GM21515 (cell line): ENCODE data around the gene GAL.
"Not testable (repeated sequence)": the region's sequence is repeated elsewhere in the genome, so short reads cannot be mapped to it uniquely, and the experiment has no call there.

Experiments
- ATAC-seq: cut with Tn5 transposase; IDR thresholded peaks from one replicate; pipeline ENCODE4 v1.9.1; 2021; ENCODE audit not compliant: unreplicated experiment

GAL gene, protein sequence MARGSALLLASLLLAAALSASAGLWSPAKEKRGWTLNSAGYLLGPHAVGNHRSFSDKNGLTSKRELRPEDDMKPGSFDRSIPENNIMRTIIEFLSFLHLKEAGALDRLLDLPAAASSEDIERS

DNA sequence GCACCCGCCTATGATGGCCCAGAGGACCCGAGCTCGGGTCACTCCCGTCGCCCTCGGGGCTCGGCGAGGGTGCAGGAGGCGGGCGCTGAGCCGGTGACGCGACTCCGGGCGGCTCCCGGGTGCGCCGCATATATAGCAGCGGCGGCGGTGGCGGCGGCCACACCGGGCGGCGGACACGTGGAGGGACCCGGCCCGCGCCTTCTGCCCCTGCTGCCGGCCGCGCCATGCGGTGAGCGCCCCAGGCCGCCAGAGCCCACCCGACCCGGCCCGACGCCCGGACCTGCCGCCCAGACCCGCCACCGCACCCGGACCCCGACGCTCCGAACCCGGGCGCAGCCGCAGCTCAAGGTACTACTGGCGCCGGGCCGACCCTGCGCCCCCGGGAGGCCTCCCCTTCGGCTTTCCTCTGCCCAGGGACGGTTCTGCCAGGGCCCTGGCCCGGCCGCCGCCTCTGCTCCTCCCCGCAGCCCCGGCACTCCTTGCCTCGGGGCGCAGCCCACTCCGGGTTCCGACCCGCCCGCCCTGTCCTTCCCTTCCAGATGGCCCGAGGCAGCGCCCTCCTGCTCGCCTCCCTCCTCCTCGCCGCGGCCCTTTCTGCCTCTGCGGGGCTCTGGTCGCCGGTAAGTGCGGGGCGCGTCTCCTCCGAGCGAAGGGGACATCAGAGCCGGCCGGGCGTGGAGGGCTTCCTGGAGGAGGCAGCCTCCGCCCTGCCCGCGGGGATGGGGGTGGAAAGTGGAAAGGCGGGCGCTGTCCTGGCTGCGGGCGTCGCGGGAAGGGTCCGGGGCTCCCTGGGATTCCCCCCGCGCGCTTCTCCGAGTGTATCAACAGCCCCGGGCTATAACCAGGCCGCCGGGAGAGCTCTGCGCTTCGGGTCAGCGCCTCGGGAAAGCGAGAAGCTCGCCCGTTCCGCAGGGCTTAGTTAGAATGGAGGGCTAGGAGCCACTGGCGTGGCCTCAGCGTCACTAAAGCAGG is at the start of gene GAL:
Gene GAL (plus strand): TSS at position 160 of the 972 bp plus-strand sequence. CDS start 380 bp downstream, at position 540.
- ATAC-seq = no peak

DNA sequence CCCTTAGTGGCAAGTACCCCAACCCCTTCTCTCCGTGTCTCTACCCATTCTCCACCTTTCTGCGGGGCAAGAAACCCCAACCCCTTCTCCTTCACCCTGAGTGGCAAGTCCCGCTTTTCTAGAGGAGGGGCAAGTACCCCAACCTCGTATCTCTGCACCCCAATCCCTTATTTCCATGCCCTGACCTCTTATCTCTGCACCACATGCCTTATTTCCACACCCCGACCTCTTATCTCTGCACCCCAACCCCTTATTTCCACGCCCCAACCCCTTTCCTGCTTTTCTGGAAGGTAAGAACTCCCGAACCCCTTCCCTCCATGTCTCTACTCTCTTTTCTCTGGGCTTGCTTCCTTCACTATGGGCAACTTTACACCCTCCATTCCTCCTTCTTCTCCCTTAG is 49.7 kb upstream of the GAL start:
- ATAC-seq = not testable (repeated sequence)

DNA sequence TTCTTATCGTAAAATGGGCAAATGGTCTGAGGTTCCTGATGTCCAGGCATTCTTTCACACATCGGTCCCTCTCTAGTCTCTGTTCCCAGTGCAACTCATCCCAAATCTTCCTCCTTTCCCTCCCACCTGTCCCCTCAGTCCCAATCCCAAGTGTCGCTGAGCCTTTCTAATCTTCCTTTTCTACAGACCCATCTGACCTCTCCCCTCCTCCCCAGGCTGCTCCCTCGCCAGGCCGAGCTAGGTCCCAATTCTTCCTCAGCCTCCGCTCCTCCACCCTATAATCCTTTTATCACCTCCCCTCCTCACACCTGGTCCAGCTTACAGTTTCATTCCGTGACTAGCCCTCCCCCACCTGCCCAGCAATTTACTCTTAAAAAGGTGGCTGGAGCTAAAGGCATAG is 49.2 kb upstream of the GAL start:
- ATAC-seq = not testable (repeated sequence)

DNA sequence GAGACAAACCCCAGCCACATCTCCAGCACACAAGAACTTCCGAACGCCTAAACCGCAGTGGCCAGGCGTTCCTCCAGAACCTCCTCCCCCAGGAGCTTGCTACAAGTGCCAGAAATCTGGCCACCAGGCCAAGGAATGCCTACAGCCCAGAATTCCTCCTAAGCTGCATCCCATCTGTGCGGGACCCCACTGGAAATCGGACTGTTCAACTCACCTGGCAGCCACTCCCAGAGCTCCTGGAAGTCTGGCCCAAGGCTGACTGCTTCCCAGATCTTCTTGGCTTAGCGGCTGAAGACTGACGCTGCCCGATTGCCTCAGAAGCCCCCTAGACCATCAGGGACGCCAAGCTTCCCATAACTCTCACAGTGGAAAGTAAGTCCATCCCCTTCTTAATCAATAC is 48.5 kb upstream of the GAL start:
- not testable (repeated sequence) for ATAC-seq

DNA sequence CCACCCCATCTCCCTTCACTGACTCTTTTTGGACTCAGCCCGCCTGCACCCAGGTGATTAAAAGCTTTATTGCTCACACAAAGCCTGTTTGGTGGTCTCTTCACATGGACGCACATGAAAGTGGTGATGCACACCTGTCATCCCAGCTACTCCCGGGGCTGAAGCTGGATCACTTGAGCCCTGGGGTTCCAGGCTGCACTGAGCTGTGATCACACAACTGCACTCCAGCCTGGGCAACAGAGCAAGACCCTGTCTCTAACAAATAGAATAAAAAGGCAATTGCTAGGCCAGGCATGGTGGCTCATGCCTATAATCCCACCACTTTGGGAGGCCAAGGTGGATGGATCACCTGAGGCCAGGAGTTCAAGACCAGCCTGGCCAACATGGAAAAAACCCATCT is 45.0 kb upstream of the GAL start:
- ATAC-seq = not testable (repeated sequence)

DNA sequence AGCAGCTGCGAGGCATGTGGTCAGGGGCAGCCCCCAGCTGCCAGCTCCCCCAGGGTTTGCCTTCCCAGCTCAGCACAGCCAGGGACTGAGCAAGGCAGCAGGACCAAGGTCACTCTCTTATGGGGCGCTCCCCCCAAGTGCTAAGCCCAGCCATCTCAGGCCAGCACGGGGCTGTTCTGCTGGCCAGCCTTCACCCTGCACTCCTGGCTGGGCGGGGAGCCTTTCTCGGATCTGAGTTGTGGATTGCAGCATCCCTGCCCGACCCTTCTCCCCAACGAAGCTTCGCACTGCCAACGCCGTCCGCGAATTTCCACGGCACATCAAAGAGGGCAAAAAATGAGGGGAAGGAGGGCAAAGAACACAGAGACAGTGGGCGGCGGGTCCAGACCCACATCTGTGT is 42.5 kb upstream of the GAL start:
- ATAC-seq = no peak

DNA sequence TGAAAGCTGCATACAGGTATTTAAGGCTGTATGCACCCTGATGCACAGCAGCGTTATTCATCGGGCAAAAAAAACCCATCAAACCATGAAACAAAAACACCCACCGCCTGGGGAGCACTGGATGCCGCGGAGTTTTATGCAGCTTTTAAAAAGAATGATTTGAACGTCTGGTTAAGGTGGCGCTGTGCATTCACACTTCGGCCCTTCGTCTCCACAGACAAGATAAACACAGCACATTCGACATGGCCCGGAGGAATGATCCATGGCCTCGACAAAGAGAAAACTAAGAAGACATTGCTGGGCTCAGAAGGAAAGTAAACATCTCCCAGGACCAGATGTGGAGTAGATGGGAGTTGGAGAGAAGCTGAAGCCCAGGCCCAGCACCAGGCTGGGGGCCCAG is 40.8 kb upstream of the GAL start:
- no peak for ATAC-seq

DNA sequence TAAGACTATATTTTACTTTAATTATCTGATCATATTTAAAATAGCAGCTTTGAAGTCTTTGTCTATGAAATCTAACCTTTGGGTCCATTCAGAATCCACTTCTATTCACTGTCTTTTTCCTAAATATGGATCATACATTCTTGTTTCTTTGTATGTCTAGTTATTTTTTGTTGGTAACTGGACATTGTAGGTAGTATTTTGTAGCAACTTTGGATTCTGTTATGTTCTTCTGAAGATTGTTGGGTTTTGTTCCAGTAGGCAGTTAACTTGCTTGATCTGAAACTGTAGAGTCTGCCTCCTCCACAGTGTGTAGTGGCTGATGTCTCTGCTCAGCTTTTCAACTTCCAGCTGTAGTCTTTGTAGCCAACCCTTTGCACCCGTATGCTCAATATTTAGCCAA is 37.5 kb upstream of the GAL start:
- no peak for ATAC-seq

DNA sequence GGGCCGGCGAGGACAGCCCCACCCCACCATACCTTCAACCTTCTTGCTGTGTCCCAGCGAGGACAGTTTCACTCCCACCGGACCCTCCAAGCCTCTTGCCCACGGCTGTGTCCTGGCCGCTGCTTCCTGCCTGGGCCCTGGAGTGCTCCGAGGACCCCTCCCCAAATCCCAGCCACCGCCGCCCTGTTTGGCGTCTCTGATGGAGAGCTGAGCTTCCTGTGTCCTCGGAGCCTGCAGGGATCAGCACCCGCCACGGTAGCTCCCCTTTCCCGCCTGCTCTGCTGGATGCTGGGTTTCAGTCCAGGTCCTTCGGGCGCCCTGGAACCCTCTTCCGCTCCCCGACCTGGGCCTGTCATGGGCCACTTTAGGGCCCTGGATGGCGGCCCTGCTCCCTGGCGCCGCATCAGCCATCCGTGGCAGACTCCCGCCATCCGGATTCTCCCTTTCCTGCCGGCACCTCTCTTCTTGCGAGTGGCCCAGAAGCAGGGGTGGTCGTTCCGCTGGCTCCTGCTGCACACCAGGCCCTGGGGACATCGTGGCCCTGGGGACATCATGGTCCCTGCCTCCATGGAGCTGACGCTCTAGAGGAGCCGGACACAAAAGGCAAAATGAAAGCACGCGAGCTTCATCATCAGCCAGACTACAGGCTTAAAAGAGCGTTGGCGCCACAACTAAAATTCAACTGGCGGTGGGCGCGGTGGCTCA is 34.3 kb upstream of the GAL start:
- no peak for ATAC-seq

DNA sequence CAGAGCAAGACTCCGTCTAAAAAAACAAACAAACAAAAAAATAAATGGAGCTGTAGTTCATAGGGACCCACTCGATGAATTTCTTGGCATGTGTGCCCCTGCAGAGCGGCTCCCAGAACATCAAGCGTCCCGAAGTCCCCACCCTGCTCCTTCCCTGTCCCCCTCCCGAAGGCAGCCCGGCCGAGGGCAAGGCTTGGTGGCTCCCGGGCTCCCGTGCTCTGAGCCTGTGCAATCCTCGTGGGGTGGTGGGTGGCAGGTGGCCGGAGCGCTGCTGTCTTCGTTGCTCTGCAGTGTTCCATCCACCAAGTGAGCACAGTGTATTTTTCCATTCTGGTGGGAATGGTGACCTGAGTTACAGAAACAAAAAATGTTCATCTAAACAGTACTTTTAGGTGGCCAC is 33.5 kb upstream of the GAL start:
- no peak for ATAC-seq

DNA sequence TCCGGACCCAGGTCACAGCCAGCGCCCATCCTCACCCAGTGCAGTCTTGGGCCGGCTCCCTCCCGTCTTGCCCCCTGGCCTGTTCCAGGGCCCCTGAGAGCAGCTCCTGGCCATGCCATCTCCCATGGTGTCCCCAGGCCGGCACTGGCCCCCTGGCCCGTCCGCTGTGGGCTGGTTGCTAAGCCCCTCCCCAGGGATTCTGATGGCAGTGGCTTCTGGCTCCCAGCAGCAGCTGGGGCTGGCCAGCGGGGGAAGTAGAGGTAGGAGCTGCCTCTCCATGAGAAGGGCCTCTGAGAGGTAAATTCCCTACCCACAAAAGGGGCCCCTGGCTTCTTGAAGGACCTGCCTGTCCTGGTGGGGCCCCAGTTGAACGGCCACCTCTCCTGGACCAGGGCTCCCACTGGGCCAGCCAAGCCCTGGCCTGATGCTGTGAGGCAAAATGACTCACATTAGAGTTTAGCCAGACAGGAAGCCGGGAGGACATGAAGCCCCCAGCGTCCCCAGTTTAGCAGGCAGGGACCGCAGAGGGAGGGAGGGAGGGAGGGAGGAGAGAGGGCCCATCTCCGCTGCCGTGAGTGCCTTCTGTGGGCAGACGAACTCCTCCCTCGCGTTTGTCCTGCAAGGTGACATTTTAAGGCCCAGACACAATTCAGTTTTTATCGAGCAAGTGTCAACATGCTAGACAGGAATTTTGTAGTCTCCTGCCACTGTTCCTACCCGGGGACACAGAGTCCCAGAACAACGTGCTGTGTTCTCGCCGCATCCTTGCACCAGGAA is 32.9 kb upstream of the GAL start:
- no peak for ATAC-seq

DNA sequence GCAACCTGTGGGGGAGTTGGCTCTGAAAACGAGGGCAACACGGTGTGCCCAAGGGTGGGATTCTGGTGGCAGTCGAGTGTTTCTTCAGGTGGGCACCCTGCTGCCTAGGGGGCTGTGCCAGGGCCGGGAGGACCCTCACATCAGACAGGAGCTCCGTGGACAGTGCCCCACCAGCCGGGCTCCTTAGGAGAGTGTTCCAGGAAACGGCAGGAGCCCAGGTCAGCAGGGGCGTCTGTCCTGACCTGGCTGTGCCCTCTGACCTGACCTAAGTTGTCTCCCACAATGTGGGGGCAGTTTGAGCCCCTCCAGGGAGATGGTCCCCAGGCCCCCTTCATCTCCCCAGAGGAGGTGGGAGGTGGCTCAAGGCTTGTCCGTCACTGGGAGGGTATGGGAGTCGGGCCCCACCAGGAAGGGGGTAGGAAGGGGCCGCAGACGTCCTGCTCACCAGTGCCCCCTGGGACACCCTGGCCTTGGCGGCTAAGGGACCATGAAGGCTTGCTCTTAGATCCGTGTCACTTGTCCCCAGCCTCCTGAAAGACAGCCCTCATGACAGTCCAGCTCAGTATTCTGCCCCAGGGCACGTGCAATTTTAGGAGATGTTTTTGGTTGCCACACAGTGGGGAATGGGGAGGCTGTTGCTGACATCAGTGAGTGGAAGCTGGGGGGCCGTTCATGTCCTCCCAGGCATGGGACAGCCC is 32.2 kb upstream of the GAL start:
- no peak for ATAC-seq

DNA sequence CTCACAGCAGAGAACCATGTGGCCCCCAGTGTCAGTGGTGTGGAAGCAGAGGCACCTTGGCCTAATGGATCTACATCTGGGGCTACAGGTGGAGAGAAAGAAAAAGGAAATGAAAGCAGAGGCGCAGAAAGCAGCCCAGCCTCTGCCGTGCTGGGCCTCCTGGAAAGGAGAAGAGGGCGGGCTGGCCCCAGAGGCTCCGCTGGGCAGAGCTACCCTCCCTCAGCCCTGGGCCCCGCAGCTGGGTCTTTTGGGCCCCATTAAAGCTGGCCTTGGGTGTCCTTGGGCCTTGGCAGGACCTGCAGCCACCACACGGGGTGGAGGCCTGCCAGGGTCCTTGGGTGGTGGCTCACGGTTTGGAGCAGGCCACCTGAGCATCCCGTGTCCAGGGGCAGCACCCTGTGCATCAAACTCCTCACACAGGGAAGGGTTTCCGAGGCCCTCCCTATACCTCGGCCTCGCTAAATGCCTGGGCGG is 31.6 kb upstream of the GAL start:
- ATAC-seq = no peak

DNA sequence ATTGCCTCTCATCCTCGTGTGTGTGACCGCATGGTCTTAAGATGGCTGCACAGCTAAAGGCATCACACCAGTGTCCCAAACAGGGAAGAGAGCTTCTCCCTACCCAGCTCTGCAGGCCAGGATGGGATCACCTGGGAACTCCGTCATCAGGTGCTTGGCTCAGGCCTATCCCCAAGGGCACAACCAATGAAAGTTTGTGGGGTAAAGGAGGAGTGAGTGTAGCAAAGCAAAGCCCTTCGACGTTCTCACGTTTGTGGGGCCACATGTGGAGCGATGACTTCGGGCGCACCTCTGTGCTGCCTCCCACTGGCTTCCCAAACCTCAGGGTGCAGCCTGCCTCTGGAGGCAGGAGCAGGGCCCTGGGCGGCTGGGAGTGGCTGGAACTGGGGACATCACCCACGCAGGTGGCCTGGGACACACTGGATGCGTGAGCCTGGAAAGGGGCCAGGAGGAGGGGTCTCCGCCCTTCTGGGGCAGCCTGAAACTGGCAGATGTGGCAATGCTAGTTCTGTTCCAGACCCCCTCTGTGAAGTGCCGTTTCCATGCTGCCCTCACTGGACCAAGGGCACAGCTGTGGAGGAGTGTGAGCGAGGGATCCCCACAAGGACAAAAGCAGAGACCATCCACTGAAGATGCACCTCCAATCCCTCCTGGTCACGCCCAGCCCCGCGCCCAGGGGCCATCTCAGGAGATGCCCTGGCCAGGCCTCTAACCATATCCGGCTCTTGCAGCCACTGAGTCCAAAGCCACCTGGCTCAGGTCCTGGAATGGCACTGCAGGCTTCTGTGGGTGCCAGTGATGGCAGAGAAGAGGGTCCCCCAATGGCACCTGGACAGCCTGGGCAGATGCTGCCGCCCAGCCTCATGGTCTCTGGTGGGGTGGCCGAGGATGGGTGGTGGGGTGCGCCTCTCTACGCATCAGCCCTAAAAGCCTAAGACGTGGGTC is 30.6 kb upstream of the GAL start:
- ATAC-seq = no peak

DNA sequence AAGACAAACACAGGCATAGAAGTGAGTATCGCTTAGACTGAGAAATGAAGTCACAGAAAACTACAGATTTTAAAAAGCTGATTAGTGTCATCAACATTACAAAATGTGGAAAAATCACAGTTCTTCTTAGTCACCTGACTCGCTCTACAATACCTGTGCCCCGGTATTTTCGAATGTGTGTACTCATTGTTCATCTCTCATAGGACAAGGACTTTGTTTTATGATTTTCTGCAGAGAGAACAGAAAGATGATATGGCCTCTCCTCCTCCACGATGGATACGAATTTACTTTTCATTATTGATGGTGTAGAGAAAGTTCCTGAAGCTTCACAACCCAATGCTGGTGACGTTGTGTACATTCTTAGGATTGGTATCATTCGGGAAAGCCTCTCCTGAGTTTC is 29.4 kb upstream of the GAL start:
- no peak for ATAC-seq

DNA sequence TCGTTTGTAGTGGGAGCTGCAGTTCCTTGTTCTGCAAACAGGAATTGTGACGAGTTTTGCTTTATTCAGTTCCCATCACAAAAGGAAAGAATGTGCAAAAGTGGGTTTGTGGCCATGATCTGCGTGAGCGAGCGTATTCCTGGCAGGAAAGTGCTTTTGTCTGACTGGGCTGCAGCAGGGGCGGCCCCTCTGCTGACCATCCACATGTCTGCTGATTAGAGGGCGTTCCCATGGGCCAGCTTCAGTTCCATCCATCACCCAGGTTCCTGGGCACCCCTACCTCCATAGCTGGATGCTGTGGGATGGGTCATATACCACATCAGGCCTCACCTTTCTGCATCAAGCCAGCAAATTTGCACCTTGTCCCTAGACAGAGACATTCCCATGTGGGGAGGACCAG is 28.9 kb upstream of the GAL start:
- no peak for ATAC-seq

DNA sequence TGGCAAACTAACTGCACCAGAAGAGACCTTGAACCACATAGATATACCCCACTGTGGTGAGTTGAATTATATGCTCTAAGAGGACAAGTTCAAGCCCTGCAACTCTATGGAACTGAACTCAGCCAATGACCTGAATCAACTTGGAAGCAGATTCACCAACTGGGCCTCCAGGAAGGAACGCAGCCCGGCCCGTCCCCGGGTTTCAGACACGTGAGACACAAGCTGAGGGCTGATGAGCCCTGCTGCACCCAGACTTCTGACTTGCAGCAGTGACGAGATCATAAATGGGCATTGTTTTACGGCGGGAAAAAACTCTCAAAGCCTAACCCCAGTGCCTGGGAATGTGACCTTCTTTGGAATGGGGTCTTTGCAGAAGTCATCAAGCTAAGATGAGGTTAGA is 28.5 kb upstream of the GAL start:
- no peak for ATAC-seq

DNA sequence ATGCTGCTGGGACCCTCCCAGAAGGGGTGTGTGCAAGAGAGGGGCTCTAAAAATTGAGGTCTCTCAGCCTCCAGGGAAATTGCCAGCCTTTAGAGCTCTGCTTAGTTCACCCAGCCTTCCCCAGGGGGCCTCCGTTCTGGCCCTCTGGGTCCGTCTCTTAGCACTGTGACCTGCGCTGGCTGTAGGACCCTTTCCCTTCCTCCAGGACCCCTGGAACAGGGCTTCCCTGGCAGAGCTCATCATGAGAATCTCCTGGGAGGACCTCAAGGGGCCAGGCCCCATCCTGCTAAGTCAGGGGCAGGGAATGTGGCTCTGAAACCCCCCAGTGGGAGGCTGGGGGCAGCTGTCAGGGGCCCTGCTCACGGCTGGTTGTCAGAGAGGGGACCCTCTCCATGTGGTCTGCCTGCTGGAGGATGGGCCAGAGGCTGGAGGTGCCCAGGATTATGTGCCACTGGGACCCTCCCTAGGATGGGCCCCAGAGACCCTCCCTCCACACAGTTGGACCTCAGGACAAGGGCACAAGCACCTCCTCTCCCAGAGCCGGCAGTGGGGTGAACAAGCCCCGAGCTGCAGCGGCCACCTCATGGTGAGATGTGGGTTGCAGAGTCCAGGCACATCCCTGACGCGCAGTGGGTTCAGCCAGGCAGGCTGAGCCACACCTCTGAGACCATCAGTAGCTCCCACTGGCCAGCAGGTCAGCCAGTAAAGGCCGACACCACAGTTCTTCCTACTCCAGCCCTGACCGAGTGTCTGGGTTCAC is 27.1 kb upstream of the GAL start:
- ATAC-seq = no peak

DNA sequence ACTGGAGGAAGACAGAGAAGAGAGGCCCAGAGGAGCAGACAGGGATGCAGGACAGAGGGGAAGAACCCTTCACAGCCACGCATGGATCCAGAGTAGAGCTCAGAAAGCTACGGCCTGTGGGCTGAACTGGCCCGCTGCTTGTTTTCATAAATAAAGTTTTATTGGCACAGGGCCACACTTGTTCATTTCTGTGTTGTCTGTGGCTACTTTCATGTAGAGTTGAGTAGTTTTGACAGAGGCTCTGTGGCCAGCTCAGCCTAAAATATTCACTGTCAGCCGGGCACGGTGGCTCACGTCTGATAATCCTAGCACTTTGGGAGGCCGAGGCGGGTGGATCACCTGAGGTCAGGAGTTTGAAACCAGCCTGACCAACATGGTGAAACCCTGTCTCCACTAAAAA is 26.2 kb upstream of the GAL start:
- ATAC-seq = no peak
